IPS-20b (cell line): ENCODE results near the gene PRAMEF12.
"Not testable (repeated sequence)": the region's sequence is repeated elsewhere in the genome, so short reads cannot be mapped to it uniquely, and the experiment has no call there.

Experiments used
- H3K27ac ChIP-seq: one replicate; pipeline ENCODE4 v1.5.1; 2013; ENCODE audit warnings: low read length
- H3K27me3 ChIP-seq: 2 replicates; pipeline ENCODE4 v1.6.1; 2013; ENCODE audit warnings: mild to moderate bottlenecking, low read length, inconsistent platforms; ENCODE audit not compliant: insufficient read depth
- H3K36me3 ChIP-seq: 2 replicates; pipeline ENCODE4 v1.6.1; 2013; ENCODE audit warnings: low read depth, mild to moderate bottlenecking, inconsistent platforms, low read length, moderate library complexity; ENCODE audit not compliant: insufficient read depth
- H3K4me1 ChIP-seq: 2 replicates; pipeline ENCODE4 v1.6.1; 2013; ENCODE audit warnings: mild to moderate bottlenecking, control low read depth, inconsistent platforms, low read length, moderate library complexity; ENCODE audit not compliant: insufficient read depth
- H3K4me3 ChIP-seq: 2 replicates; pipeline ENCODE4 v1.5.1; 2013; ENCODE audit warnings: mild to moderate bottlenecking, low read length, inconsistent platforms
- H3K9ac ChIP-seq: 2 replicates; pipeline ENCODE4 v1.6.1; 2013; ENCODE audit warnings: low read depth, mild to moderate bottlenecking, inconsistent platforms, low read length, moderate library complexity
- H3K9me3 ChIP-seq: 2 replicates; pipeline ENCODE4 v1.6.1; 2013; ENCODE audit warnings: mild to moderate bottlenecking, low read depth, low read length, inconsistent platforms; ENCODE audit not compliant: insufficient read depth

Gene PRAMEF12

DNA sequence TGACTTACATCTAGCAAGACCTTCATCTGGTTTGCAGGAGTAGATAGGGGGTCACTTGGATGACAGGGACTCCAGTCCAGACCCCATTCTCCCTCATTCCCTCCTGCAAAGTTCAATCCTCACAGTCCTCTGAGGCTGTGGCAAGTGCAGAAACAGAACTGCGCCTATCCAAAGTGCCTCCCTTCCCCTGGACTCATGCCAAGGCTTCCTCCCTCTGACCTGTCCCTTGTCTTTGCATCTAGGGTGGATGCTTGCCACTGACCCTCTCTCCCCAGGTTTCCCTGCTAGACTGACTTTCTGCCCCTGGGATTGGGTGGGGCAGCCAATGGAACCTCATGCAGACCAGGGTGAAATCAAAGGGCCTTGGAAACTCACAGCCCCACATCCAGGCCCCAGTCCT lies 36.4 kb downstream of the PRAMEF12 start:
- H3K4me1 ChIP-seq: no peaks in the 10 kb centered on the region
- H3K27ac ChIP-seq: no peak overlapping the region
- H3K9ac ChIP-seq: no peak overlapping the region
- H3K9me3 ChIP-seq: peaks cover 70% of the 10 kb centered on the region
- no peaks in the 10 kb centered on the region for H3K27me3 ChIP-seq
- H3K4me3 ChIP-seq: no peak overlapping the region
- H3K36me3 ChIP-seq: no peaks in the 10 kb centered on the region

DNA sequence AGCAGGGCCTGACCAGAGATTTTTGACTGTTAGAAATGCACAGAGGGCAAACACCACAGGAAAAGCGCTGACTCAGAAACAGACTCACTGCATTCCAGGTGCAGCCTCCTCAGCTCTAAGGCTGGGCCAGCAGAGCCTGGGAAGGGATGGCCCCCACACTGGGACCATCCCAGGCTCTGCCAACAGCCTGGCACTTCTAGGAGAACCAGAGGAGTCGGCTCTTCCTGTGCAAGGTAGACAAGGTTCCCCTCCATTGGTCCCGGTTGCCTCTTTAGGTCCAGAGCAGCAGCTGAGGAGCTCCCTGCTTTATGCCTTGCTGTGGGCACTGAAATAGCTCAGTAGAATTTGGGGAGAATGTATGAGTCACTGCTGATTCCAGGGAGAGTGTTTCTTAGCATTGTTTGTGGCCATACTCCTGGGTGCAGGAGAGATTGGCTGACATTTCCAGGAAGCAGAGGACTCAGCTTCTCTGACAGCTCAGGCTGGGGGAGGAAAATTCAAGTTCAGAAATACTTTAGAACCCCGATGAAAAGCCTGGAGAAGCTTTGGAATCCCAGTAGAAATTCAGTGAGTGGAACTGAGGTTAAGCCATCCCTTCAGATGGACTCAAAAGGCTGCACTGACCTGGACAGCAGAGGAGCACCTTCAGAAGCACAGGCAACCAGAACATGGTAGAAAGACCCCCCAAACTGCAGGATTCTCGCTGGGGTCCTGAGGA lies 37.3 kb downstream of the PRAMEF12 start:
- Histone ChIP-seq H3K4me1 (no peaks in the 10 kb centered on the region), H3K36me3 (no peaks in the 10 kb centered on the region), H3K27ac (no peak overlapping the region), H3K9ac (no peak overlapping the region), H3K9me3 (peaks cover 63% of the 10 kb centered on the region), H3K27me3 (no peaks in the 10 kb centered on the region), H3K4me3 (no peak overlapping the region)

DNA sequence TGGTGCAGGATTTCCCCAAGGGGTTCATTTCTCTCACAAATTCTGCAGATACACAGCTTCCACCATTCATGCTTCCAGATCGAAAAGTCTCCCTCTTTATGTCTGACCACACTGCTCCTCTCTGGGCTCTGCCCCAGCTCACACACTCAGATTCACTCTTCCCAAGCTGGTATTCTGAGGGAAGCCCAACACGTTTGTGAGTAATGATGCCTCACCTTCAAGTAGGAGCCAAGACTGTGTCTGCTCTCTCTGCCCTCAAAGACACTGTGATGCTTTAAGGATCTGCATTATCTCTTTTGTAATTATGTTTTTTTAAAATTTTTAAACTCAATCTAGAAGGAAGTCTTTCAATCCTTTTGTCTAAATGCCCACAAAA lies 37.9 kb downstream of the PRAMEF12 start:
- H3K9ac ChIP-seq: no peak overlapping the region
- H3K4me1 ChIP-seq: no peaks in the 10 kb centered on the region
- no peaks in the 10 kb centered on the region for H3K36me3 ChIP-seq
- peaks cover 58% of the 10 kb centered on the region for H3K9me3 ChIP-seq
- H3K4me3 ChIP-seq: no peak overlapping the region
- no peak overlapping the region for H3K27ac ChIP-seq
- no peaks in the 10 kb centered on the region for H3K27me3 ChIP-seq

DNA sequence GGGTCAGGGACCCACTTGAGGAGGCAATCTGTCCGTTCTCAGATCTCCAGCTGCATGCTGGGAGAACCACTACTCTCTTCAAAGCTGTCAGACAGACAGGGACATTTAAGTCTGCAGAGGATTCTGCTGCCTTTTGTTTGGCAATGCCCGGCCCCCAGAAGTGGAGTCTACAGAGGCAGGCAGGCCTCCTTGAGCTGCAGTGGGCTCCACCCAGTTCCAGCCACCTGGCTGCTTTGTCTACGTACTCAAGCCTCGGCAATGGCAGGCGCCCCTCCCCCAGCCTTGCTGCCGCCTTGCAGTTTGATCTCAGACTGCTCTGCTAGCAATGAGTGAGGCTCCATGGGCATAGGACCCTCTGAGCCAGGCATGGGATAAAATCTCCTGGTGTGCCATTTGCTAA lies 45.5 kb downstream of the PRAMEF12 start:
- H3K4me1 ChIP-seq, H3K36me3 ChIP-seq, H3K27ac ChIP-seq, H3K9ac ChIP-seq, H3K27me3 ChIP-seq, H3K4me3 ChIP-seq: not testable (repeated sequence)
- peaks cover 17% of the 10 kb centered on the region for H3K9me3 ChIP-seq
